GM12878 (cell line): Measurements from ENCODE around the gene MYBPHL. TPM values are rescaled to one million over a fixed set of nuclear protein-coding genes. Genes with fewer than 3 reads are reported as not detected.

Source experiments
- ATAC-seq: fragments of 200-7000 bp; cut with Tn5 transposase; 3 replicates; pipeline ENCODE4 v1.9.1; 2020; ENCODE audit warnings: mild to moderate bottlenecking, moderate library complexity
- BruUV-seq: library from RNA; stranded (reverse); fragments of 400-500 nt; replicated peaks from 2 replicates; lab custom pipeline; 2021; lab: Mats Ljungman, UMichigan
- CTCF ChIA-PET: fragments of 300-600 bp; sonication (Branson Sonifier 250); formaldehyde crosslinking; extraction: SDS; loops from one replicate; lab custom pipeline; 2021; ENCODE audit warnings: inconsistent platforms; lab: Yijun Ruan, JAX
- POLR2A ChIA-PET: fragments of 350-600 bp; formaldehyde crosslinking; extraction: SDS; loops from one replicate; lab custom pipeline; 2021; ENCODE audit warnings: inconsistent platforms; lab: Charles Lee
- RAD21 ChIA-PET: fragments of 300-600 bp; sonication (Branson Sonifier 250); formaldehyde crosslinking; loops from one replicate; lab custom pipeline; 2023; ENCODE audit warnings: antibody characterized with exemption; ENCODE audit not compliant: unreplicated experiment; lab: Charles Lee
- SMC1A ChIA-PET: fragments of 300-600 bp; sonication (Branson Sonifier 250); formaldehyde crosslinking; loops from one replicate; lab custom pipeline; 2023; ENCODE audit not compliant: unreplicated experiment, uncharacterized antibody; lab: Charles Lee
- DNase-seq: peaks from one replicate; pipeline ENCODE4 v3.0.0-alpha.2; 2011; ENCODE audit warnings: low read depth, low spot score
- FAIRE-seq: peaks from 3 replicates; lab custom pipeline; 2011; peaks lifted over from hg19 to GRCh38; lab: Jason Lieb, UNC
- H2AFZ ChIP-seq: 2 replicates; pipeline ENCODE4 v1.6.0; 2011; ENCODE audit warnings: low read depth, low read length, control low read depth; ENCODE audit not compliant: control insufficient read depth
- H3K27ac ChIP-seq: 2 replicates; pipeline ENCODE4 v1.5.1; 2011; ENCODE audit warnings: control low read depth; ENCODE audit not compliant: control insufficient read depth, insufficient read depth
- H3K27me3 ChIP-seq, 2 experiments: replicated peaks in 1 of 2; 2 replicates each; pipeline versions ENCODE4 v1.6.0 to v1.6.1; 2011; ENCODE audit warnings: low read length in 1 of 2; ENCODE audit not compliant: control insufficient read depth in 2 of 2, insufficient read depth in 2 of 2
- H3K36me3 ChIP-seq, 2 experiments: 2 replicates each; pipeline ENCODE4 v1.5.1; 2011; ENCODE audit warnings: low read length in 1 of 2; ENCODE audit not compliant: control insufficient read depth in 2 of 2, insufficient read depth in 2 of 2
- H3K4me1 ChIP-seq: 2 replicates; pipeline ENCODE4 v1.6.1; 2011; ENCODE audit warnings: mild to moderate bottlenecking, low read length, moderate library complexity, mixed read lengths; ENCODE audit not compliant: control insufficient read depth, insufficient read depth
- H3K4me2 ChIP-seq: 2 replicates; pipeline ENCODE4 v1.6.0; 2011; ENCODE audit warnings: control low read depth; ENCODE audit not compliant: control insufficient read depth, insufficient read depth
- H3K4me3 ChIP-seq: fragments of 200-600 bp; sonication (generic); 2 replicates; pipeline ENCODE4 v1.5.1; 2016
- H3K79me2 ChIP-seq: 2 replicates; pipeline ENCODE4 v1.6.0; 2011; ENCODE audit warnings: low read length; ENCODE audit not compliant: control insufficient read depth, insufficient read depth
- H3K9ac ChIP-seq: 2 replicates; pipeline ENCODE4 v1.8.0; 2011; ENCODE audit warnings: low read length, control low read depth, mixed read lengths; ENCODE audit not compliant: control insufficient read depth, insufficient read depth
- H3K9me3 ChIP-seq: replicated peaks from 3 replicates; pipeline ENCODE4 v1.5.1; 2011; ENCODE audit warnings: mild to moderate bottlenecking, low read length; ENCODE audit not compliant: control insufficient read depth, insufficient read depth
- H4K20me1 ChIP-seq: 2 replicates; pipeline ENCODE4 v1.6.0; 2011; ENCODE audit not compliant: control insufficient read depth, insufficient read depth
- DPF2 ChIP-seq: fragments of 450-650 bp; IDR thresholded peaks from 2 replicates; pipeline ENCODE4 v1.6.1; 2017; ENCODE audit warnings: mild to moderate bottlenecking
- ESRRA ChIP-seq: IDR thresholded peaks from 2 replicates; pipeline ENCODE4 v1.6.1; 2012; ENCODE audit warnings: mild to moderate bottlenecking, low read length, improper control_type of control experiment
- MEF2B ChIP-seq: fragments of 450-650 bp; IDR thresholded peaks from 2 replicates; pipeline ENCODE4 v1.6.1; 2018; ENCODE audit warnings: mild to moderate bottlenecking, moderate library complexity; ENCODE audit not compliant: partially characterized antibody, poor library complexity, severe bottlenecking
- POLR2AphosphoS2 ChIP-seq: IDR thresholded peaks from 2 replicates; pipeline ENCODE4 v1.6.1; 2011; ENCODE audit warnings: low read depth, mild to moderate bottlenecking, low read length, improper control_type of control experiment, moderate library complexity
- RUNX3 ChIP-seq: IDR thresholded peaks from 2 replicates; pipeline ENCODE4 v1.6.1; 2012; ENCODE audit warnings: low read length, inconsistent platforms
- SIX5 ChIP-seq: IDR thresholded peaks from 2 replicates; pipeline ENCODE4 v1.6.1; 2011; ENCODE audit warnings: mild to moderate bottlenecking, low read depth, low read length, moderate library complexity; ENCODE audit not compliant: severe bottlenecking
- TCF12 ChIP-seq: IDR thresholded peaks from 2 replicates; pipeline ENCODE4 v1.6.1; 2011; ENCODE audit warnings: low read depth, mild to moderate bottlenecking, low read length
- WRNIP1 ChIP-seq: IDR thresholded peaks from 2 replicates; pipeline ENCODE4 v1.6.1; 2011; ENCODE audit warnings: low read depth, low read length, improper control_type of control experiment, borderline replicate concordance
- YY1 ChIP-seq: IDR thresholded peaks from 2 replicates; pipeline ENCODE4 v1.6.1; 2011; ENCODE audit warnings: low read depth, mild to moderate bottlenecking, low read length
- WGBS: methylation state at CpG from one replicate; pipeline ENCODE4 v1.1.6; 2016; ENCODE audit warnings: low lambda C conversion rate; ENCODE audit not compliant: insufficient replicate concordance, insufficient coverage; ENCODE audit errors: missing lambda C conversion rate; 5-methylcytosine and 5-hydroxymethylcytosine counted together
- in situ Hi-C: fragments of 300-500 bp; cut with MboI; formaldehyde crosslinking; loops from 9 replicates; pipeline ENCODE4 v1.14.3; 2018; ENCODE audit warnings: mixed read lengths
- intact Hi-C: fragments of 100-400 bp; cut with micrococcal nuclease; formaldehyde crosslinking; loops from one replicate; pipeline ENCODE4 v1.14.2; 2022; ENCODE audit not compliant: unreplicated experiment
- polyA plus RNA-seq, 11 experiments: library from polyadenylated mRNA; depleted of rRNA in 4 of 11; unstranded in 6 of 11; stranded (reverse) in 5 of 11; fragments of >200 nt; fragmentation: Nextera tagmentation in 4 of 11; fragmentation: Illumina TruSeq in 1 of 11; extraction: Ambion mirVana in 4 of 11; extraction: Trizol in 1 of 11; gene quantifications; 1 replicate in 1 of 11; 2 replicates in 10 of 11; pipeline versions ENCODE4 v1.2.1 to v1.2.3, GENCODE V29; 2011 to 2016; ENCODE audit warnings: inconsistent platforms in 2 of 11, missing spikeins in 2 of 11, low read depth in 1 of 11
- total RNA-seq, 4 experiments: library from RNA; depleted of rRNA in 3 of 4; stranded (reverse); fragments of >200 nt in 3 of 4; fragmentation: Illumina TruSeq in 1 of 4; extraction: Trizol in 1 of 4; gene quantifications; 2 replicates each; pipeline versions ENCODE4 v1.2.1 to v1.2.3, GENCODE V29; 2013 to 2021

MYBPHL gene
- total and polyA plus RNA-seq, 10 of the 15 experiments (the other 5 are each of a cell fraction or from before 2014, with no cell fraction given): 0.16 to 0.75 (median 0.54) TPM; not detected in 7

DNA sequence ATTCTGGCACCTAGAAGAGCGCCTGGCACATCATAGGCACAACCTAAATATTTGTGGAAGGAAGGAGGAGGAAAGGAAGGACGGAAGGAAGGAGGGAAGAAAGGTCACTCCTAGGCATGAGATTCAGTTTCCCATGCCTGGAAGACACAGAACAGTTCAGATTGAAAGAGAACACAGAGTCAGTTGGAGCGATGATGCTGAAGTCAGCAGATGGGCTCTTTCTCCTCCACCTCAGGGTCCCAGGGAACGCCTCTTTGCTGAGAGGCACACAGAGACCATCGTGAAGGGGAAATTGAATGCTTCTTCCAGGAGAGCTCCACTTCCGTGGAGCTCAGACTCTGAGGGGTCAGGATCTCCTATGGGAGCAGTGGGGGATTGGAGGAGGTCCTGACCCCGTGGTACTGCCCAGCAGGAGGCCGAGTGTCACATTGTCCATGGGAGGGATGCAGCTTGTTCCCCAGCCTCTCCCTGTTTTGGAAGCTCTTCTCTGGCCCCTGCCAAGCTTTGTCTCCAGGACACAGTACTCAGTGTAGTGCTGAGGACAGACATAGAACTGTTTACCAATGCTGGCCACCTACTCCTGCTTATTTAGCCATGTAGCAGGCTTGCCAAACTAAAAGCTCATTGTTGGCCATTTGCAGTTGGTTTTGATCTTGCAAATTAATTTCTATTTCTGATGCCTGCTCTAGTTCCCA lies 2.4 kb downstream of the MYBPHL start:
- no peaks in the 10 kb centered on the region for H3K36me3 ChIP-seq
- SMC1A ChIA-PET: interaction anchor here (0.7 to 1.6 kb wide), 2 partner anchors 16 to 42 kb away, joined by 3 read pairs; no protein-coding TSS in a partner anchor
- POLR2A ChIA-PET: interaction anchor here (0.8 kb wide), 1 partner anchor 179 kb away, joined by 4 read pairs; the partner anchor contains the start of gene ATXN7L2
- no peaks in the 10 kb centered on the region; a peak in 3 of 4 replicates for H3K27me3 ChIP-seq
- WGBS: 16% methylated on average over 8 of the region's 8 CpGs
- H2AFZ ChIP-seq: no peak overlapping the region
- no peaks in the 10 kb centered on the region for H3K4me1 ChIP-seq
- in situ Hi-C loops: no loop called here
- no TSS peak for BruUV-seq
- H3K27ac ChIP-seq: no peak overlapping the region
- H4K20me1 ChIP-seq: no peaks in the 10 kb centered on the region
- no peaks in the 10 kb centered on the region for H3K9me3 ChIP-seq
- H3K4me2 ChIP-seq: no peak overlapping the region
- TF ChIP-seq ESRRA: no peak
- TF ChIP-seq POLR2AphosphoS2: no peak
- no peak for TF ChIP-seq SIX5
- no peak for TF ChIP-seq YY1
- TF ChIP-seq RUNX3: no peak
- no peak for TF ChIP-seq TCF12
- no peak for TF ChIP-seq DPF2
- TF ChIP-seq MEF2B: no peak
- no peak for TF ChIP-seq WRNIP1
- TF ChIP-seq, all 136 proteins: peak for 0
- ChIA-PET CTCF (interaction anchor here (0.6 kb wide), 1 partner anchor 58 kb away, joined by 3 read pairs; no protein-coding TSS in a partner anchor), RAD21 (interaction anchor here (1.1 kb wide), 1 partner anchor 98 kb away, joined by 4 read pairs; no protein-coding TSS in a partner anchor)
- H3K4me3 ChIP-seq: no peak overlapping the region
- intact Hi-C loops: no loop called here
- no peak for ATAC-seq
- H3K79me2 ChIP-seq: no peaks in the 10 kb centered on the region
- no peak overlapping the region for H3K9ac ChIP-seq
- no peak for DNase-seq
- no peak for FAIRE-seq
